Endothelial cell of umbilical vein (primary cell): ENCODE data around the gene ZBTB7C. TPM values are rescaled to one million over a fixed set of nuclear protein-coding genes. Genes with fewer than 3 reads are reported as not detected.

ENCODE experiments used
- BruUV-seq: library from RNA; stranded (reverse); fragments of 400-500 nt; replicated peaks from 2 replicates; lab custom pipeline; 2021; lab: Mats Ljungman, UMichigan
- CTCF ChIA-PET: fragments of 300-600, 350-600 bp; sonication (Branson Sonifier 250); formaldehyde crosslinking; loops from one replicate; lab custom pipeline; 2021; ENCODE audit warnings: antibody characterized with exemption, inconsistent platforms; lab: Charles Lee
- POLR2A ChIA-PET: fragments of 300-600, 350-600 bp; sonication (Branson Sonifier 250); formaldehyde crosslinking; loops from one replicate; lab custom pipeline; 2021; ENCODE audit warnings: antibody characterized with exemption, inconsistent platforms; lab: Charles Lee
- DNase-seq: peaks from one replicate; pipeline ENCODE4 v3.0.0-alpha.2; 2011; ENCODE audit warnings: low read depth, low spot score
- FAIRE-seq: peaks from 2 replicates; lab custom pipeline; 2011; peaks lifted over from hg19 to GRCh38; lab: Jason Lieb, UNC
- H2AFZ ChIP-seq: 2 replicates; pipeline ENCODE4 v1.6.0; 2012; ENCODE audit warnings: low read depth, low read length, control low read depth, inconsistent platforms
- H3K27ac ChIP-seq: 2 replicates; pipeline ENCODE4 v1.5.1; 2011; ENCODE audit warnings: low read depth, mild to moderate bottlenecking, control low read depth, low read length, moderate library complexity; ENCODE audit not compliant: insufficient read depth
- H3K27me3 ChIP-seq, 2 experiments: 2 replicates each; pipeline versions ENCODE4 v1.6.0 to v1.6.1; 2011; ENCODE audit warnings: low read length in 2 of 2, mixed read lengths in 1 of 2; ENCODE audit not compliant: control insufficient read depth in 2 of 2, insufficient read depth in 2 of 2
- H3K36me3 ChIP-seq, 2 experiments: 2 replicates in 1 of 2; 3 replicates in 1 of 2; pipeline ENCODE4 v1.5.1; 2011; ENCODE audit warnings: low read length in 2 of 2, mild to moderate bottlenecking in 1 of 2, moderate library complexity in 1 of 2; ENCODE audit not compliant: control insufficient read depth in 2 of 2, insufficient read depth in 2 of 2; ENCODE audit errors: extremely low read depth in 1 of 2
- H3K4me1 ChIP-seq: 3 replicates; pipeline ENCODE4 v1.5.1; 2011; ENCODE audit warnings: mild to moderate bottlenecking, low read length; ENCODE audit not compliant: control insufficient read depth, insufficient read depth; ENCODE audit errors: extremely low read depth
- H3K4me2 ChIP-seq: 2 replicates; pipeline ENCODE4 v1.6.1; 2011; ENCODE audit warnings: low read length, control low read depth, mixed read lengths; ENCODE audit not compliant: insufficient read depth
- H3K4me3 ChIP-seq, 3 experiments: fragments of 200-600 bp in 1 of 3; sonication (generic), shearing (Covaris generic) in 1 of 3; replicated peaks in 1 of 3; 2 replicates each; pipeline ENCODE4 v1.5.1; 2011 to 2016; ENCODE audit warnings: control low read depth in 3 of 3, low read length in 3 of 3, mild to moderate bottlenecking in 2 of 3, inconsistent platforms in 1 of 3, low read depth in 1 of 3, moderate library complexity in 1 of 3; ENCODE audit not compliant: insufficient read depth in 1 of 3
- H3K79me2 ChIP-seq: 2 replicates; pipeline ENCODE4 v1.6.0; 2012; ENCODE audit warnings: low read length, inconsistent platforms; ENCODE audit not compliant: control insufficient read depth, insufficient read depth
- H3K9ac ChIP-seq: replicated peaks from 2 replicates; pipeline ENCODE3; 2011; ENCODE audit warnings: low read length, control low read depth; ENCODE audit not compliant: insufficient read depth; ENCODE audit errors: extremely low read depth
- H3K9me1 ChIP-seq: replicated peaks from 3 replicates; pipeline ENCODE4 v1.6.0; 2011; ENCODE audit warnings: mild to moderate bottlenecking, low read length; ENCODE audit not compliant: control insufficient read depth, insufficient read depth; ENCODE audit errors: extremely low read depth
- H3K9me3 ChIP-seq: replicated peaks from 2 replicates; pipeline ENCODE4 v1.5.1; 2012; ENCODE audit warnings: low read length, inconsistent platforms; ENCODE audit not compliant: control insufficient read depth, insufficient read depth
- H4K20me1 ChIP-seq: replicated peaks from 2 replicates; pipeline ENCODE3; 2011; ENCODE audit warnings: mild to moderate bottlenecking, low read length; ENCODE audit not compliant: control insufficient read depth, insufficient read depth; ENCODE audit errors: extremely low read depth
- EZH2 ChIP-seq: IDR thresholded peaks from 2 replicates; pipeline ENCODE4 v1.6.1; 2012; ENCODE audit warnings: borderline replicate concordance, low read depth, mild to moderate bottlenecking, moderate library complexity, low read length, inconsistent platforms; ENCODE audit not compliant: severe bottlenecking
- GATA2 ChIP-seq: IDR thresholded peaks from 2 replicates; pipeline ENCODE4 v1.7.0; 2011; ENCODE audit warnings: low read depth, mild to moderate bottlenecking, moderate library complexity, mixed read lengths, low read length; ENCODE audit not compliant: insufficient read length, insufficient read depth
- JUN ChIP-seq: IDR thresholded peaks from 2 replicates; pipeline ENCODE4 v1.6.1; 2011; ENCODE audit warnings: borderline replicate concordance, low read depth; ENCODE audit not compliant: insufficient read length, insufficient read depth
- MYC ChIP-seq: IDR thresholded peaks from one replicate; pipeline ENCODE4 v1.6.1; 2011; ENCODE audit warnings: mild to moderate bottlenecking, low read depth, low read length
- POLR2AphosphoS5 ChIP-seq: IDR thresholded peaks from 2 replicates; pipeline ENCODE4 v1.6.1; 2012; ENCODE audit warnings: low read depth, mild to moderate bottlenecking, control low read depth, low read length, moderate library complexity; ENCODE audit not compliant: insufficient read depth
- dilution Hi-C: fragments of 300-500 bp; cut with MboI; formaldehyde crosslinking; loops from one replicate; pipeline ENCODE4 v1.15.0; 2019; ENCODE audit warnings: low sequenced_read_pairs; ENCODE audit not compliant: extremely low pct_ligation_motif_present
- intact Hi-C: fragments of 100-400 bp; cut with micrococcal nuclease; formaldehyde crosslinking; loops from one replicate; pipeline ENCODE4 v1.10.0; 2022
- polyA plus RNA-seq, 4 experiments: library from polyadenylated mRNA; depleted of rRNA in 3 of 4; stranded (reverse) in 3 of 4; unstranded in 1 of 4; fragments of >200 nt; gene quantifications; 2 replicates each; pipeline versions ENCODE4 v1.2.1 to v1.2.3, GENCODE V29; 2011 to 2012; ENCODE audit warnings: missing spikeins in 1 of 4
- total RNA-seq: library from RNA; stranded (reverse); gene quantifications from 2 replicates; pipeline ENCODE4 v1.2.3, GENCODE V29; 2021
- TF ChIP-seq, protein P1 (sequence below), 2 donors: IDR thresholded peaks; 1 replicate in 1 of 2; 2 replicates in 1 of 2; pipeline ENCODE4 v1.5.1; 2011; ENCODE audit warnings: low read length in 2 of 2, mild to moderate bottlenecking in 2 of 2, moderate library complexity in 2 of 2, control low read depth in 1 of 2, inconsistent platforms in 1 of 2, low read depth in 1 of 2; ENCODE audit not compliant: insufficient read depth in 1 of 2; ENCODE audit errors: extremely low read depth in 1 of 2

The ZBTB7C gene
- total and polyA plus RNA-seq, 2 donors (not counting 3 experiments of a cell fraction or from before 2014, with no cell fraction given), result not detected

DNA sequence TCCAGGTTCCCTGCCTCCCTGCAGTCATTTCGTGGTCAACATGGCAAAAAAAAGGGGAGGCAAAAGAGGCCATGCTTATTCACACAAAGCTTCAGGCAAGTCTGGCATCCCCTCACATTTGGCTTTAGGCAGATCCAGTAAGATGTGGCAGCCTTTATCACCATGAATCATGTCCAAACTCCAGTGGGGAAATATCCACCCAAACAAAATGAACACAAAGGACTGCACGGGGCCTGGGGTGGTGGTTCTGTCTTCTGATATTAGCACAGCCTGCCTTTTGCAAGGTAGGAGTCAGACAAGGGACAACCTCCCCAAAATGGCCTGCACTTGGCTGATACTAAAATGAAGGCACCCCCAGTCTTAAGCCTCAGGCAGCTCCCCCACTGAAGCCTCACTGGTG, 129.9 kb downstream of the ZBTB7C start:
- no peaks in the 10 kb centered on the region for H3K4me1 ChIP-seq
- no peak overlapping the region for H3K4me3 ChIP-seq
- TF ChIP-seq POLR2AphosphoS5 (no peak), JUN (no peak), GATA2 (no peak), EZH2 (no peak), MYC (no peak)
- TF ChIP-seq, protein P1, sequence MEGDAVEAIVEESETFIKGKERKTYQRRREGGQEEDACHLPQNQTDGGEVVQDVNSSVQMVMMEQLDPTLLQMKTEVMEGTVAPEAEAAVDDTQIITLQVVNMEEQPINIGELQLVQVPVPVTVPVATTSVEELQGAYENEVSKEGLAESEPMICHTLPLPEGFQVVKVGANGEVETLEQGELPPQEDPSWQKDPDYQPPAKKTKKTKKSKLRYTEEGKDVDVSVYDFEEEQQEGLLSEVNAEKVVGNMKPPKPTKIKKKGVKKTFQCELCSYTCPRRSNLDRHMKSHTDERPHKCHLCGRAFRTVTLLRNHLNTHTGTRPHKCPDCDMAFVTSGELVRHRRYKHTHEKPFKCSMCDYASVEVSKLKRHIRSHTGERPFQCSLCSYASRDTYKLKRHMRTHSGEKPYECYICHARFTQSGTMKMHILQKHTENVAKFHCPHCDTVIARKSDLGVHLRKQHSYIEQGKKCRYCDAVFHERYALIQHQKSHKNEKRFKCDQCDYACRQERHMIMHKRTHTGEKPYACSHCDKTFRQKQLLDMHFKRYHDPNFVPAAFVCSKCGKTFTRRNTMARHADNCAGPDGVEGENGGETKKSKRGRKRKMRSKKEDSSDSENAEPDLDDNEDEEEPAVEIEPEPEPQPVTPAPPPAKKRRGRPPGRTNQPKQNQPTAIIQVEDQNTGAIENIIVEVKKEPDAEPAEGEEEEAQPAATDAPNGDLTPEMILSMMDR (IDR thresholded peaks at IDR 0.05; ENCODE audit: extremely low read depth in 1 of 2, insufficient read depth in 1 of 2, low read depth in 1 of 2, low read length in 2 of 2), result no peak
- H3K9ac ChIP-seq, result no peak overlapping the region
- intact Hi-C loops, result no loop called here
- no peaks in the 10 kb centered on the region for H3K79me2 ChIP-seq
- no TSS peak for BruUV-seq
- no peaks in the 10 kb centered on the region for H4K20me1 ChIP-seq
- H3K9me3 ChIP-seq, result no peaks in the 10 kb centered on the region
- no peak overlapping the region for H3K27ac ChIP-seq
- H2AFZ ChIP-seq, result no peak overlapping the region
- dilution Hi-C loops, result no loop called here
- CTCF ChIA-PET, result no interaction called here
- no peak for DNase-seq
- FAIRE-seq, result no peak
- no peaks in the 10 kb centered on the region for H3K9me1 ChIP-seq
- no peaks in the 10 kb centered on the region for H3K36me3 ChIP-seq
- H3K4me2 ChIP-seq, result no peak overlapping the region
- POLR2A ChIA-PET, result no interaction called here
- H3K27me3 ChIP-seq, result no peaks in the 10 kb centered on the region
